ENCODE results near the gene KLHL13.
A peak's percentile ranks its signal among the peaks of the same experiment; 100 is the strongest.
"Not testable (repeated sequence)": the region's sequence is repeated elsewhere in the genome, so short reads cannot be mapped to it uniquely, and the experiment has no call there.

The KLHL13 gene

GRCh38 chrX:118066867-118067515 is 49.6 kb downstream of the KLHL13 start:
- DNase-seq, result no peak

- DNase-seq, result no peak
Observed at GRCh38 chrX:118062817-118063615, 53.6 kb downstream of the KLHL13 start.

GRCh38 chrX:118062048-118062789 is 54.4 kb downstream of the KLHL13 start:
- DNase-seq, result no peak

- no peak for DNase-seq
Observed at GRCh38 chrX:118058924-118059323, 57.7 kb downstream of the KLHL13 start.

GRCh38 chrX:118056870-118057269 is 59.7 kb downstream of the KLHL13 start:
- no peak for DNase-seq

GRCh38 chrX:118049713-118050112 is 66.9 kb downstream of the KLHL13 start:
- DNase-seq, result no peak

GRCh38 chrX:118047446-118048186 is 69.0 kb downstream of the KLHL13 start:
- no peak for DNase-seq

- DNase-seq, result no peak
Observed at GRCh38 chrX:118039591-118039990, 77.0 kb downstream of the KLHL13 start.

- no peak for DNase-seq
Observed at GRCh38 chrX:118038614-118039365, 77.8 kb downstream of the KLHL13 start.

- DNase-seq, result no peak
Observed at GRCh38 chrX:118026631-118027030, 90.0 kb downstream of the KLHL13 start.

GRCh38 chrX:118025226-118025625 is 91.4 kb downstream of the KLHL13 start:
- DNase-seq, result no peak

- no peak for DNase-seq
Observed at GRCh38 chrX:118024482-118024881, 92.1 kb downstream of the KLHL13 start.

GRCh38 chrX:118022753-118023152 is 93.9 kb downstream of the KLHL13 start:
- no peak for DNase-seq

- DNase-seq, result no peak
Observed at GRCh38 chrX:118016422-118016821, 100.2 kb downstream of the KLHL13 start.

GRCh38 chrX:118002417-118002816 is 114.2 kb downstream of the KLHL13 start:
- DNase-seq, result not testable (repeated sequence)

- no peak for DNase-seq
Observed at GRCh38 chrX:118000518-118000917, 116.1 kb downstream of the KLHL13 start.

- no peak for DNase-seq
Observed at GRCh38 chrX:117998171-117998570, 118.4 kb downstream of the KLHL13 start.

- DNase-seq, result peak; percentile 2
Observed at GRCh38 chrX:117996918-117997480, 119.6 kb downstream of the KLHL13 start.

GRCh38 chrX:117996408-117996807 is 120.2 kb downstream of the KLHL13 start:
- no peak for DNase-seq

- no peak for DNase-seq
Observed at GRCh38 chrX:117995378-117995777, 121.2 kb downstream of the KLHL13 start.

- no peak for DNase-seq
Observed at GRCh38 chrX:117992192-117992723, 124.4 kb downstream of the KLHL13 start.
